HEK293 (cell line): ENCODE results near the gene GLIPR1L2.

Experiments used
- CTCF ChIA-PET: fragments of 350-600 bp; formaldehyde crosslinking; extraction: SDS; loops from one replicate; lab custom pipeline; 2021; ENCODE audit warnings: antibody characterized with exemption; lab: Yijun Ruan, JAX
- POLR2A ChIA-PET: fragments of 300-600 bp; formaldehyde crosslinking; extraction: SDS; loops from one replicate; lab custom pipeline; 2020; ENCODE audit warnings: antibody characterized with exemption, inconsistent platforms; lab: Yijun Ruan, JAX
- H3K27ac ChIP-seq: fragments of 200-500 bp; sonication (Bioruptor generic); 2 replicates; pipeline ENCODE4 v1.5.1; 2014; ENCODE audit warnings: low read depth, low read length, control low read depth, inconsistent platforms; ENCODE audit errors: extremely low read depth
- H3K36me3 ChIP-seq, 2 experiments: fragments of 200-500 bp in 1 of 2; sonication (Bioruptor generic) in 1 of 2; 1 replicate in 1 of 2; 2 replicates in 1 of 2; pipeline ENCODE4 v1.5.1; 2014 to 2017; ENCODE audit warnings: inconsistent platforms in 2 of 2, low read length in 2 of 2; ENCODE audit not compliant: control insufficient read depth in 2 of 2, insufficient read depth in 1 of 2
- H3K4me1 ChIP-seq: fragments of 200-500 bp; sonication (Bioruptor generic); 2 replicates; pipeline ENCODE4 v1.5.1; 2014; ENCODE audit warnings: mild to moderate bottlenecking, low read length, inconsistent platforms; ENCODE audit not compliant: control insufficient read depth, insufficient read depth
- H3K4me3 ChIP-seq: 2 replicates; pipeline ENCODE4 v1.5.1; 2011; ENCODE audit warnings: low read depth, mild to moderate bottlenecking, control low read depth, low read length, moderate library complexity
- H3K9me3 ChIP-seq: fragments of 200-500 bp; sonication (Bioruptor generic); 2 replicates; pipeline ENCODE4 v1.5.1; 2014; ENCODE audit warnings: low read depth, low read length, inconsistent platforms; ENCODE audit not compliant: control insufficient read depth, insufficient read depth
- ATF2 ChIP-seq: fragments of 450-650 bp; formaldehyde crosslinking; IDR thresholded peaks from 2 replicates; pipeline ENCODE4 v1.5.1; 2016; ENCODE audit warnings: missing biosample characterization, missing genetic modification characterization, low read depth
- GLI4 ChIP-seq: fragments of 450-650 bp; formaldehyde crosslinking; IDR thresholded peaks from 2 replicates; pipeline ENCODE4 v1.5.1; 2016; ENCODE audit warnings: missing biosample characterization, missing genetic modification characterization
- HIC1 ChIP-seq: fragments of 450-650 bp; formaldehyde crosslinking; IDR thresholded peaks from 2 replicates; pipeline ENCODE4 v1.5.1; 2016; ENCODE audit warnings: missing biosample characterization, missing genetic modification characterization
- KLF1 ChIP-seq: fragments of 450-650 bp; formaldehyde crosslinking; IDR thresholded peaks from 2 replicates; pipeline ENCODE4 v1.5.1; 2016; ENCODE audit warnings: missing biosample characterization, missing genetic modification characterization
- KLF16 ChIP-seq: fragments of 450-650 bp; formaldehyde crosslinking; IDR thresholded peaks from 2 replicates; pipeline ENCODE4 v1.5.1; 2017; ENCODE audit warnings: missing biosample characterization, missing genetic modification characterization
- PRDM10 ChIP-seq: fragments of 450-650 bp; formaldehyde crosslinking; IDR thresholded peaks from 2 replicates; pipeline ENCODE4 v1.5.1; 2016; ENCODE audit warnings: missing biosample characterization, missing genetic modification characterization
- PRDM6 ChIP-seq: fragments of 450-650 bp; formaldehyde crosslinking; IDR thresholded peaks from 2 replicates; pipeline ENCODE4 v1.5.1; 2017; ENCODE audit warnings: missing biosample characterization, missing genetic modification characterization
- REPIN1 ChIP-seq: fragments of 450-650 bp; formaldehyde crosslinking; IDR thresholded peaks from 2 replicates; pipeline ENCODE4 v1.5.1; 2017; ENCODE audit warnings: missing biosample characterization, missing genetic modification characterization, low read depth
- WT1 ChIP-seq: fragments of 450-650 bp; formaldehyde crosslinking; IDR thresholded peaks from 2 replicates; pipeline ENCODE4 v1.5.1; 2016; ENCODE audit warnings: missing biosample characterization, missing genetic modification characterization
- ZIC2 ChIP-seq: fragments of 450-650 bp; formaldehyde crosslinking; IDR thresholded peaks from 2 replicates; pipeline ENCODE4 v1.5.1; 2016; ENCODE audit warnings: missing biosample characterization, missing genetic modification characterization
- ZNF140 ChIP-seq: fragments of 450-650 bp; formaldehyde crosslinking; IDR thresholded peaks from 2 replicates; pipeline ENCODE4 v1.5.1; 2016; ENCODE audit warnings: missing biosample characterization, missing genetic modification characterization
- ZNF148 ChIP-seq: fragments of 450-650 bp; formaldehyde crosslinking; IDR thresholded peaks from 2 replicates; pipeline ENCODE4 v1.5.0; 2017; ENCODE audit warnings: missing biosample characterization, missing genetic modification characterization, borderline replicate concordance
- ZNF155 ChIP-seq: fragments of 450-650 bp; formaldehyde crosslinking; IDR thresholded peaks from 2 replicates; pipeline ENCODE4 v1.5.1; 2016; ENCODE audit warnings: missing biosample characterization, missing genetic modification characterization
- ZNF184 ChIP-seq: fragments of 450-650 bp; IDR thresholded peaks from 2 replicates; pipeline ENCODE4 v1.5.1; 2018; ENCODE audit warnings: missing biosample characterization, mild to moderate bottlenecking, missing genetic modification characterization
- ZNF221 ChIP-seq: fragments of 450-650 bp; formaldehyde crosslinking; IDR thresholded peaks from 2 replicates; pipeline ENCODE4 v1.5.1; 2017; ENCODE audit warnings: missing biosample characterization, missing genetic modification characterization, borderline replicate concordance
- ZNF416 ChIP-seq: fragments of 450-650 bp; formaldehyde crosslinking; IDR thresholded peaks from 2 replicates; pipeline ENCODE4 v1.5.1; 2016; ENCODE audit warnings: missing biosample characterization, missing genetic modification characterization
- ZNF558 ChIP-seq: fragments of 450-650 bp; formaldehyde crosslinking; IDR thresholded peaks from 2 replicates; pipeline ENCODE4 v1.5.1; 2016; ENCODE audit warnings: missing biosample characterization, missing genetic modification characterization
- ZNF585B ChIP-seq: fragments of 450-650 bp; formaldehyde crosslinking; IDR thresholded peaks from 2 replicates; pipeline ENCODE4 v1.5.1; 2016; ENCODE audit warnings: missing biosample characterization, missing genetic modification characterization
- ZNF664 ChIP-seq: fragments of 450-650 bp; formaldehyde crosslinking; IDR thresholded peaks from 2 replicates; pipeline ENCODE4 v1.5.1; 2016; ENCODE audit warnings: missing biosample characterization, missing genetic modification characterization
- ZNF692 ChIP-seq: fragments of 450-650 bp; formaldehyde crosslinking; IDR thresholded peaks from 2 replicates; pipeline ENCODE4 v1.5.1; 2016; ENCODE audit warnings: missing biosample characterization, missing genetic modification characterization
- ZNF837 ChIP-seq: fragments of 450-650 bp; formaldehyde crosslinking; IDR thresholded peaks from 2 replicates; pipeline ENCODE4 v1.5.1; 2016; ENCODE audit warnings: missing biosample characterization, missing genetic modification characterization

Gene GLIPR1L2

GRCh38 chr12:75438059-75438754 lies 47.3 kb downstream of the GLIPR1L2 start:
- no peaks in the 10 kb centered on the region for H3K9me3 ChIP-seq
- H3K4me1 ChIP-seq, result no peaks in the 10 kb centered on the region
- ChIA-PET POLR2A (no interaction called here), CTCF (interaction anchor here (1.2 to 1.6 kb wide), 2 partner anchors 11 to 47 kb away, joined by 3 to 4 read pairs; partner anchors contain the start of gene GLIPR1L2)
- no peaks in the 10 kb centered on the region for H3K36me3 ChIP-seq
- peak; percentile 38; the same call in 1 of the 2 replicates for TF ChIP-seq KLF1 (tag by site-specific recombination)
- no peak for TF ChIP-seq ATF2 (tag by site-specific recombination)
- no peak for TF ChIP-seq WT1
- no peak for TF ChIP-seq GLI4 (tag by site-specific recombination)
- H3K27ac ChIP-seq, result no peak overlapping the region
- H3K4me3 ChIP-seq, result no peak overlapping the region

- Histone ChIP-seq H3K27ac (no peak overlapping the region), H3K4me1 (no peaks in the 10 kb centered on the region), H3K36me3 (no peaks in the 10 kb centered on the region), H3K4me3 (no peak overlapping the region), H3K9me3 (no peaks in the 10 kb centered on the region)
- ChIA-PET CTCF (interaction anchor here (0.7 kb wide), 1 partner anchor 16 kb away, joined by 3 read pairs; no protein-coding TSS in a partner anchor), POLR2A (no interaction called here)
- no peak for TF ChIP-seq ZNF148 (tag by site-specific recombination)
- no peak for TF ChIP-seq ZNF692 (tag by site-specific recombination)
- TF ChIP-seq REPIN1 (tag by site-specific recombination), result no peak
- TF ChIP-seq ZNF558, result no peak
- no peak for TF ChIP-seq ZNF140 (tag by site-specific recombination)
- TF ChIP-seq ZNF155, result no peak
- TF ChIP-seq ZNF837, result no peak
- TF ChIP-seq ZNF221 (tag by site-specific recombination), result no peak
- no peak for TF ChIP-seq PRDM6 (tag by site-specific recombination)
- TF ChIP-seq PRDM10 (tag by site-specific recombination), result no peak
- TF ChIP-seq ZNF416 (tag by site-specific recombination), result no peak
- no peak for TF ChIP-seq ZIC2 (tag by site-specific recombination)
- no peak for TF ChIP-seq KLF16 (tag by site-specific recombination)
- TF ChIP-seq ZNF184, result no peak
- TF ChIP-seq ZNF585B (tag by site-specific recombination), result no peak
- no peak for TF ChIP-seq ZNF664 (tag by site-specific recombination)
- no peak for TF ChIP-seq HIC1 (tag by site-specific recombination)
These were observed 48.2 kb downstream of the GLIPR1L2 start for GRCh38 chr12:75439048-75439447.
